Adipocyte (in vitro differentiated cells): ENCODE results near the gene FAM149B1.
A peak's percentile ranks its signal among the peaks of the same experiment; 100 is the strongest.

Experiments
- DNase-seq: peaks from one replicate; pipeline ENCODE4 v3.0.0-alpha.2; 2015; ENCODE audit warnings: low read depth
- H3K27me3 ChIP-seq: replicated peaks from 2 replicates; pipeline ENCODE4 v1.7.0; 2013; ENCODE audit warnings: mild to moderate bottlenecking, low read length, moderate library complexity; ENCODE audit not compliant: control insufficient read depth, insufficient read depth
- H3K36me3 ChIP-seq: 2 replicates; pipeline ENCODE4 v1.7.0; 2013; ENCODE audit warnings: low read length, mild to moderate bottlenecking, moderate library complexity; ENCODE audit not compliant: control insufficient read depth, insufficient read depth, severe bottlenecking
- H3K4me1 ChIP-seq: 2 replicates; pipeline ENCODE4 v1.7.0; 2013; ENCODE audit warnings: mild to moderate bottlenecking, low read length, moderate library complexity; ENCODE audit not compliant: control insufficient read depth, insufficient read depth
- H3K4me3 ChIP-seq: 2 replicates; pipeline ENCODE4 v1.7.0; 2013; ENCODE audit warnings: mild to moderate bottlenecking, low read length, moderate library complexity
- H3K9ac ChIP-seq: 2 replicates; pipeline ENCODE4 v1.7.0; 2013; ENCODE audit warnings: mild to moderate bottlenecking, low read length, moderate library complexity
- H3K9me3 ChIP-seq: 2 replicates; pipeline ENCODE4 v1.7.0; 2013; ENCODE audit warnings: mild to moderate bottlenecking, low read length, moderate library complexity; ENCODE audit not compliant: control insufficient read depth

FAM149B1 gene

GRCh38 chr10:73152009-73152408 is 15.9 kb upstream of the FAM149B1 start:
- Histone ChIP-seq H3K36me3 (peaks cover 78% of the 10 kb centered on the region), H3K27me3 (no peaks in the 10 kb centered on the region)

GRCh38 chr10:73156054-73156453 is 11.9 kb upstream of the FAM149B1 start:
- no peaks in the 10 kb centered on the region for H3K27me3 ChIP-seq
- no peaks in the 10 kb centered on the region for H3K9me3 ChIP-seq
- peaks cover 63% of the 10 kb centered on the region for H3K36me3 ChIP-seq
- DNase-seq: no peak
- no peak overlapping the region for H3K4me3 ChIP-seq
- H3K9ac ChIP-seq: no peak overlapping the region
- H3K4me1 ChIP-seq: no peaks in the 10 kb centered on the region

More at GRCh38 chr10:73152009-73152408, 15.9 kb upstream of the FAM149B1 start:
- no peak for DNase-seq
- Histone ChIP-seq H3K4me3 (no peak overlapping the region), H3K9me3 (no peaks in the 10 kb centered on the region), H3K9ac (no peak overlapping the region), H3K4me1 (no peaks in the 10 kb centered on the region)

DNA sequence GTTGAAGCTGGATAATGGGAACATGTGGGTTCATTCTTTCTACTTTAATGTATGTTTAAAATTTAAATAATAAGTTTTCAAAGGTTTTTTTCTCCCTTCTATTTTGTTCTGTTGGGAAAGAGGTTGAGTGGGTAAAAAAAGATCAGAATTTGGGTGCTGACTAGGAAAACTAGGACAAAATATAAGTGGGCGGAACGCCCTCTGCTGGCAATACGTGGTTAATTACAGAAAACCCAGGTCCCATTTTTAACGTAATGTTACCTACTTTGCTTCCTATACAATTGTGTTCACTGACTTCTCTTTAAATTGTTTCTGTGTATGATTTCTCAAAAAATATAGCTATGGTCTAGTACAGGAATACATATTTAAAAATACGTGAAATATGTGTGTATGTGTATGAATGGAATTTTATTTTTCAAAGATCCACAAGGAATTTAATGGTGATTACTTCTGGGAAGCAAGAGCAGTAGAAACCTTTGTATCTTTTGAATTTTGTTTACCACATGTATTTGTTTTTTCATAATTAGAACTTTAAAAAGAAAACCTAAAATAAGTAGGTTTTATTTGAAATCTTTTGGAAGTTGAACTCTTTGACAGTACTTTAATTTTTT is 8.8 kb upstream of the FAM149B1 start:
- Histone ChIP-seq H3K4me3 (no peak overlapping the region), H3K4me1 (peaks cover 14% of the 10 kb centered on the region), H3K9ac (no peak overlapping the region), H3K27me3 (no peaks in the 10 kb centered on the region), H3K36me3 (peaks cover 59% of the 10 kb centered on the region), H3K9me3 (no peaks in the 10 kb centered on the region)
- peak; percentile 84 for DNase-seq

GRCh38 chr10:73161079-73161478 is 6.8 kb upstream of the FAM149B1 start:
- Histone ChIP-seq H3K9ac (no peak overlapping the region), H3K36me3 (peaks cover 45% of the 10 kb centered on the region), H3K4me1 (peaks cover 17% of the 10 kb centered on the region)

GRCh38 chr10:73161662-73162061 is 6.3 kb upstream of the FAM149B1 start:
- peaks cover 22% of the 10 kb centered on the region for H3K4me1 ChIP-seq

More at GRCh38 chr10:73161079-73161478, 6.8 kb upstream of the FAM149B1 start:
- Histone ChIP-seq H3K4me3 (no peak overlapping the region), H3K9me3 (no peaks in the 10 kb centered on the region), H3K27me3 (no peaks in the 10 kb centered on the region)
- no peak for DNase-seq

GRCh38 chr10:73163096-73163495 is 4.8 kb upstream of the FAM149B1 start:
- H3K27me3 ChIP-seq: no peaks in the 10 kb centered on the region
- peak; percentile 26 for DNase-seq
- peaks cover 30% of the 10 kb centered on the region for H3K4me1 ChIP-seq
- no peak overlapping the region for H3K4me3 ChIP-seq
- H3K9me3 ChIP-seq: no peaks in the 10 kb centered on the region
- no peak overlapping the region for H3K9ac ChIP-seq
- H3K36me3 ChIP-seq: peaks cover 33% of the 10 kb centered on the region

More at GRCh38 chr10:73161662-73162061, 6.3 kb upstream of the FAM149B1 start:
- Histone ChIP-seq H3K9ac (no peak overlapping the region), H3K36me3 (peaks cover 39% of the 10 kb centered on the region), H3K27me3 (no peaks in the 10 kb centered on the region), H3K9me3 (no peaks in the 10 kb centered on the region), H3K4me3 (no peak overlapping the region)
- no peak for DNase-seq

GRCh38 chr10:73166972-73167371 is 947 bp upstream of the FAM149B1 start:
- H3K4me1 ChIP-seq: peaks cover 36% of the 10 kb centered on the region
- H3K9me3 ChIP-seq: no peaks in the 10 kb centered on the region
- no peaks in the 10 kb centered on the region for H3K27me3 ChIP-seq
- peak overlapping the region; percentile 99 for H3K9ac ChIP-seq
- H3K4me3 ChIP-seq: peak overlapping the region; percentile 99
- no peak for DNase-seq
- peaks cover 18% of the 10 kb centered on the region for H3K36me3 ChIP-seq

DNA sequence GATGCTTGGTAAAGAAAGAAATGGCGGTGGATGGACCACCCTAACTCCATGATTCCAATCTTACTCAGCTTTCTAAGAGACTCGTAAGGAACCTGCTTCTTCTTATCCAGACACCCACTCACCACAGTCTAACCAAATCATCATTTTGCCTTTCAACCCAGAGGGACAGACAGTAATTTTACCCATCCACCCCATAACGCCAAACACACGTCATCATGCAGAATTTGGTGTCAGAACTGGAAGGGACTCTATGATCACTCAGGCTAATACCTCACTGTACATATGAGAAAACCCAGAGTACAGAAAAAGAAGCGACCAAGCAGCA is 499 bp upstream of the FAM149B1 start:
- peak overlapping the region; percentile 99 for H3K9ac ChIP-seq
- H3K4me3 ChIP-seq: peak overlapping the region; percentile 99

GRCh38 chr10:73168465-73168803 is 515 bp downstream of the FAM149B1 start:
- peak overlapping the region; percentile 99 for H3K4me3 ChIP-seq
- peak overlapping the region; percentile 99 for H3K9ac ChIP-seq
- H3K27me3 ChIP-seq: no peaks in the 10 kb centered on the region
- H3K9me3 ChIP-seq: no peaks in the 10 kb centered on the region
- no peak for DNase-seq
- H3K36me3 ChIP-seq: peaks cover 4% of the 10 kb centered on the region
- peaks cover 26% of the 10 kb centered on the region for H3K4me1 ChIP-seq

More for the DNA sequence above, 499 bp upstream of the FAM149B1 start:
- H3K27me3 ChIP-seq: no peaks in the 10 kb centered on the region
- peaks cover 14% of the 10 kb centered on the region for H3K36me3 ChIP-seq
- peak; percentile 58 for DNase-seq
- H3K4me1 ChIP-seq: peaks cover 36% of the 10 kb centered on the region
- no peaks in the 10 kb centered on the region for H3K9me3 ChIP-seq

- no peaks in the 10 kb centered on the region for H3K9me3 ChIP-seq
- H3K36me3 ChIP-seq: no peaks in the 10 kb centered on the region
- no peak for DNase-seq
- H3K9ac ChIP-seq: no peak overlapping the region
- H3K4me1 ChIP-seq: peaks cover 22% of the 10 kb centered on the region
- peak overlapping the region; percentile 99 for H3K4me3 ChIP-seq
- H3K27me3 ChIP-seq: no peaks in the 10 kb centered on the region
Observed at GRCh38 chr10:73169320-73169719, 1.4 kb downstream of the FAM149B1 start.

DNA sequence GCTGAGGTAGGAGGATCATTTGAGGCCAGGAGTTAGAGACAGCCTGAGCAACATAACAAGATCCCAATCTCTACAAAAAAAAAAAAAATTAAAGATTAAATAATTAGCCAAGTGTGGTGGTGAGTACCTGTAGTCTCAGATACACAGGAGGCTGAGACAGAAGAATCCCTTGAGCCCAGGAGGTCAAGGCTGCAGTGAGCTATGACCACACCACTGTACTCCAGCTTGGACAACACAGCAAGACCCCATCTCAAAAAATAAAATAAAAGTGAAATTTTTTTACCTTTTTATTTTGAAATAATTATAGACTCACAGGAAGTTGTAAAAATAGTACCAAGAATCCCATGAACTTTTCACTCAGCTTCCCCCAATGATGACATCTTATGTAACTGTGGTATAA is 4.9 kb downstream of the FAM149B1 start:
- H3K36me3 ChIP-seq: peaks cover 24% of the 10 kb centered on the region
- no peak overlapping the region for H3K4me3 ChIP-seq
- H3K9ac ChIP-seq: no peak overlapping the region
- H3K9me3 ChIP-seq: no peaks in the 10 kb centered on the region
- no peaks in the 10 kb centered on the region for H3K27me3 ChIP-seq
- no peak for DNase-seq
- H3K4me1 ChIP-seq: peaks cover 7% of the 10 kb centered on the region
